ENCODE results near the gene CRACDL.
"Not testable (repeated sequence)": the region's sequence is repeated elsewhere in the genome, so short reads cannot be mapped to it uniquely, and the experiment has no call there.

CRACDL gene

DNA sequence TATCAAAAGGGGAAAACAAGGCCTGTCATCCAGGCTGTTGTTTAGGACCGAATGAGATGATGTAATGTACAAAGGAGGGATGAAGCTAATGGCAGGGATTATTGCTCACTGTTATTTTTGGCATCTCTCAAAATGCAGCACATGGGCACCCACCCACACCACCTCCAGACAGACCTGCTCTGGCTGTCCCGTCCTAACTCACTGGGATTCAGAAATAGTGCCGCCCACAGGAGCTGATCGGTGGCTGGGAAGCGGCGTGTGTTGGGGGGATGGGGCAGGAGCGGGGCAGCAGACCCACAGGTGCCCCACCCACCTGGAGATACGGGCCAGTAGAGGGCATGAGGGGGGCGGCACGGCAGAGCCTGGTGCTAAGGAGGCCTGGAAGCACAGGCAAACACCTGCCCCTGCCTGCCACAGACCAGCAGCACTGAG is 52.2 kb downstream of the CRACDL start:
- DNase-seq (ENCODE audit: low read depth), result no peak

- no peak for DNase-seq (ENCODE audit: low read depth)
Observed at GRCh38 chr2:98882971-98883779, 52.9 kb downstream of the CRACDL start.

- no peak for DNase-seq (ENCODE audit: low read depth)
Observed at GRCh38 chr2:98882368-98882767, 53.7 kb downstream of the CRACDL start.

GRCh38 chr2:98881153-98881650 is 54.8 kb downstream of the CRACDL start:
- no peak for DNase-seq (ENCODE audit: low read depth)

GRCh38 chr2:98880266-98881152 is 55.5 kb downstream of the CRACDL start:
- no peak for DNase-seq (ENCODE audit: low read depth)

DNA sequence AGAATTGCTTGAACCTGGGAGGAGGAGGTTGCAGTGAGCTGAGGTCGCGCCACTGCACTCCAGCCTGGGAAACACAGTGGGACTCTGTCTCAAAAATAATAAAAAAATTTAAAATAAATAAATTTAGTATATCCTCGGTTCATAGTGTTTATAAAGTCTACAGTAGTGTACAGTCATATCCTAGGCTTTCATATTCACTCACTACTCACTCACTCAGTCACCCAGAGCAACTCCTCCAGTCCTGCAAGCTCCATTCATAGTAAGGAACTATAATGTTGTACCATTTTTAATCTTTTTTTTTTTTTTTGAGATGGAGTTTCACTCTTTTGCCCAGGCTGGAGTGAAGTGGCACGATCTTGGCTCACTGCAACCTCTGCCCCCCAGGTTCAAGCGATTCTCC is 58.4 kb downstream of the CRACDL start:
- DNase-seq (ENCODE audit: low read depth), result not testable (repeated sequence)

- no peak for DNase-seq (ENCODE audit: low read depth)
Observed at GRCh38 chr2:98876741-98877140, 59.3 kb downstream of the CRACDL start.

GRCh38 chr2:98875746-98876145 is 60.3 kb downstream of the CRACDL start:
- no peak for DNase-seq (ENCODE audit: low read depth)

GRCh38 chr2:98875081-98875728 is 60.8 kb downstream of the CRACDL start:
- DNase-seq (ENCODE audit: low read depth), result no peak

DNA sequence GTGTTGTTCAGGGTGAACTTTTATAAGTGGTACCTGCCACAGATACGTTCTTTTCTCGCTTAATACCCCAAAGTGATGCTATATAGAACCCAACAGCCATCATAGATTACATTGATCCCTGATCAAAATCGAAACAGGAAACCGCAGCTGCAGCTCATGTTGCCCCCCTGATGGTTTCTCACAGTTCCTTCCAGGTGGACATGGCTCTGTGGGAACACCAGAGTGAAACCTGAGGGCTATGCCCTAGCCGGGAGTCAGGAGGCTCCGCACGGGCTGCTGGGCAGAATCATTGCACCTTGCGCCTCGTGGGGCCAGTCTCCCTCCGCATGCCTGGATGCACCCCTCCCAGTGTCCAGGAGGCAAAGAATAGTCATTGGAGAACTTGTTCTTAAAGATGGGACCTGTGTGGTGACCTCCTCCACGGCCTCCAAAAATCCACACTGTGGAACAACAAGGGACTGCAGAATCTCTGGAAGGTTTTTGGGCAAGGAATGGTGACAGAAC is 61.8 kb downstream of the CRACDL start:
- DNase-seq (ENCODE audit: low read depth), result no peak

DNA sequence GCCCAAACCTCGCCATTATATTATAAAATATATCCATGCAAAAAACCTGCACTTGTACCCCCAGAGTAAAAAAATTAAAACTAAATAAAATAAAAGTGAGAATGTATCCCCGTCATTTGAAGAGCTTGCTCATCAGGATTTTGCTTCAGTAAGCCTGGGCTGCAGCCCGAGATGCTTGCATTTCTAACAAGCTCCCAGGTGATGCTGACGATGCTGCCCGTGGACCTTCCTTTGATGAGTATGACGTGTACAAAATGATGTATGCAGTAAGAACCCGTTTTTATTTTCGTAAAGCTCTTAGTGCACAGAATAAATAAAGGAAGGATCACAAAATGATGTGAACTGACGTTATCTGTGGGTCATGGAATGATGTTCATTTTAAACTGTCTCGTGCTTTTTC is 63.5 kb downstream of the CRACDL start:
- DNase-seq (ENCODE audit: low read depth), result no peak

- no peak for DNase-seq (ENCODE audit: low read depth)
Observed at GRCh38 chr2:98871506-98871905, 64.5 kb downstream of the CRACDL start.

DNA sequence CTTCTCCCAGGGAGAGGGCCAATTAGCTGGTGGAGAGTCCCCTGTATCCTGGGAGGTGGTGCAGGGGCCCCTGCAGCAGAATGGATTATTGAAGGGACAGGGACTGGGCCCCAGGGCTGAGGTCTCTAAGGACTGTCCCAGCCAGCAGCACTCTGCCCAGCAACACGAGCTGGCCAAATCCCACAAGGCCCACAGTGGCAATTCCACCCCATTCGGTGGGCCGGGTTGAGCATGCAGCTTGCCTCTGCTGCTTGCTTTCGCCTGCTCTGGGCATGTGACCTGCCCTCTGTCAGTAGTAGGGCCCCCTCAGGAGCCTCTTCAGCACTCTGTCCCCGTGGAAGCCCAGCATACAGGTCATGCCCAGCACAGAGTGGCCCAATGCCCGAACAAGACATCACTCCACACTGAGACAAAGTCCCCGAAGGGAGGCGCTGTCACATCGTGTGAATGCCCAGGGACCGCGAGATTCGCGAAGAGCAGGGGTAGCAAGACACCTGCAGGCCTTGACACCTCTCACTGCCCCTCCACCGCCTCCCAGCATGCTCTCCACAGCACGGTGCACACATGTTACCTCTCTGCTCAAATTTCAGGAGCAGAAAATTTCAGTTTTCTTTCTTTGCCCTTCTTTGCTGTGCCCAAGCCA is 65.4 kb downstream of the CRACDL start:
- no peak for DNase-seq (ENCODE audit: low read depth)

- no peak for DNase-seq (ENCODE audit: low read depth)
Observed at GRCh38 chr2:98869870-98870269, 66.2 kb downstream of the CRACDL start.

GRCh38 chr2:98869272-98869641 is 66.8 kb downstream of the CRACDL start:
- DNase-seq (ENCODE audit: low read depth), result no peak

DNA sequence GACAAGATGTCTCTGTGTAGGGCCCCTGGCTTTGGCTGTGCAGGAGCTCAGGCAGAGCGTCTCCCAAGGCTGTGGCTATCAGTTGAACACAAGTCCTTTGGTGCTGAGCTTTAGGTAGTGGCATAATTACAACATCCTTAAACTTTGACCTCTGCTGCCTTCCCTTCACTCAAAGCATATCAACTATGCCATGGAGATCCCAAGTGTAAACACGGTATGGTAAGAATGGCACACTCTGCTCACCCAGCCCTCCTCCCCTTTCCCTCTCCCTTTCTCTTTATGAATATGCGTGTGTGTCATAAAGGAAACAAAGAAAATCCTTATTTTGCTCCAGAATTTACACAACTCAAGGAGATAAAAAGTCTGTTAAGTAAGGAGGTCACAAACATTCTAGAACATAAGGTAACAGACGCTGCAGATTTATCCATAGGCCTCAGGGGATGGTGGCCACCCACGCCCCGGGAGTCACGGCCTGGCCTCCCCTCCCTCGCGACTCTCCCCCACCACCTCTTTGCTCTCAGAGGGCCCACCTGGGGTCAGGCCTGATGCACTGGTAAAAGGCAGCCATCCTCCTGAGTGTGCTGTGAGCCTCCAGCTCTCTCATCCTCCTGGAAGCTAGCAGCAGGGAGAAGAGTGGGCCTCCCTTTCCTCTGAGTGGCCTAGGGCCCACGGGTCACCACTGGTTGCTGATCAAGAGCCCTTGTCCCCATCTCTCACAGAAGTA is 67.3 kb downstream of the CRACDL start:
- no peak for DNase-seq (ENCODE audit: low read depth)

DNA sequence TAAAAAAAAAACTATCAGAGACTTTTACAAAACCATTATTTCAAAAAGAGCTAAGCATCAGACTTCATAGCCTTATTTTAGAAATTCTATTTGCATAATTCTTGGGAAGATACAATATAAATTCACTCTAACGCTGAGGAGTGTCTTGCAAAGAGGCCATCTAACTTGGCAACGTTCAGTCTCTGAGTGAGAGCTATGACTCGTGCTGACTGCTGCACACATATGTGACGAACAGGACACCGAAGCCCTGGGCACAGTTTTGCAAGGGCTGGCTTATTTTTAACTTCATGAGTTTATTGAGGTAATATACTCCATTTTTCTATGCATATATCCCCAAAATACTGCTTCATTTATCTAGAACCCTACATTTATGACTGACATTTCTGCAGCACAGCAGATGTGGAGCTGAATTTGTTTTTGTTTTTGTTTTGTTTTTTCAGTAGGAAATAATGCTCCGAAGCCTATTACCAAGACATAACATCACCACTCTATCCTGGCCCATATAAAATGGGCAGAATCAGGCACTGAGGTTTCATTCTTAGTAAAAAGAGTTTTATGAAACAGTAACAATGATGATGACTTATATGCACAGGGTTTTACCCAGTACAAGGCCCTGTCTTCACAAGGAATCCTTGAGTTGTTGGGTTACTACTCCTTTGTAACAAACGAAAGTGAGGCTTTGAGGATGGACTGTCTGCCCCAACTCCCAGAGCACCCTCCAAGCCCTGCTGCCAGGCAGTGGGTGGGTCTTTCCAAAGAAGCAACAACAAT is 68.3 kb downstream of the CRACDL start:
- no peak for DNase-seq (ENCODE audit: low read depth)

GRCh38 chr2:98866033-98866432 is 70.0 kb downstream of the CRACDL start:
- no peak for DNase-seq (ENCODE audit: low read depth)

DNA sequence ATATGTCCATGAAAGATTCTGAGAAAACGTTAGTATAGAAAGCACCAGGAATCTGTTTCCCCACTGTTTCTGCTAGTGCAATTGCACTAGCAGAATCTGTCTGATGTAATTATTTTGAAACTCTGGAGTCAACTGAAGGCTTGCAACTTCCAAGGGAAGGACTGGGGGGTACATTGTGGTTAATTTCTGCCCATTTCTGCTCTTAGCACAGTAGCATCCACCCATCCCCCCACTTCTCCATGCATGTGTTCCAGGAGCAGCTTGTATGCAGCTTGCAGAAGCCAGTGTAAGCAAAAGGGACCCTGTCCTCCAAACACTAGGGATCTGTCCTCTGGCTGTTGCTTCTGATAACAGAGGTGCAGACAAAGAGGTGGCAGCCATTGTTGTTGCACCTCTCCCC is 74.4 kb downstream of the CRACDL start:
- DNase-seq (ENCODE audit: low read depth), result no peak

DNA sequence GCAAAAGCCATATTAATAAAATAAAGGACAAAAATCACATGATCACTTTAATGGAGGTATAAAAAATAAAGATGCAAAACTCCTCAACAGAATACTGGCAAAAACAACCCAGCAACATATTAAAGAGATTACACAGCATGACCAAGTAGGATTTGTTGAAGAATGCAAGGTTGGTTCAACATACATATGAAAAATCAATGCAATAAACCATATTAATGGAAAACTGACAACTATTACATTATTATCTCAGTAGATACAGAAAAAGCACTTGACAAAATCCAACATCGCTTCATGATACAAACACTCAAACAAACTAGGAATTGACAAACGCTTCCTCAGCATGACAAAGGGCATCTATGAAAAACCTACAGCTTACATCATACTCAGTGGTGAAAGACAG is 76.7 kb downstream of the CRACDL start:
- no peak for DNase-seq (ENCODE audit: low read depth)
